GM18499 (cell line): ENCODE measurements around the gene GDPD3.

Source experiments
- ATAC-seq: cut with Tn5 transposase; IDR thresholded peaks from one replicate; pipeline ENCODE4 v1.9.1; 2021; ENCODE audit warnings: moderate number of reproducible peaks; ENCODE audit not compliant: insufficient read depth, unreplicated experiment

GDPD3 gene

DNA sequence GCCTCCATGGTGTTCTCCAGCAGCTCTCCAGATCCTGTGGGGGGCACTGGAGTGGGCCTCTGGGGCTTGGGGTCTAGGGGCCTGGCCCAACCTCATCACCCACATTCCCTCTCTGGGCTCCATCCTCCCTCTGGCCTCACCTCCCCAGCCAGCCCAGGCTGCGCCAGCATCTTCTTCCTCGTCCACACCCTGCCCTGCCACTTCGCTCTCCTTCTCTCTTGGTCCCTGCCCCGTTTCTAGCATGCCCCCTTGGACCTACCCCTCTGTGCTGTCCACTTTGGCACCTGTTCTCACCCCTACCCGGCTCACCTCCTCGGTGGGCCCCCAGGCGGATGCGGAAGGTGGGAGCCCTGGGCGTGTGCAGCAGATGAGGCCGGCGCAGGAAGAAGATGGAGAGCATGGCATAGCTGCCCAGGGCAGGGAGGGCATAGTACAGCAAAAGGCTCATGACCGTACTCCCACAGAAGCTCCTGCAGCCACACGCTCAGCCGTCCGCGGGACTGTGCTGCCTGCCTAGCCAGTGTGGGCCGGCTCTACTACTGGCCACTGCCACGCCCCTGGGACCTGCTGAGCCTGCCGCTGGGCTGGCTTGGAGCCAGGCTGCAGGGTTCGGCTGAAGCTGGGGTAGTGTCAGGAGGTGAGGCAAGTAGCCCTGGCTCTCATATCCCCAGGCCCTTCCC is at the start of gene GDPD3:
Gene GDPD3 (minus strand): TSS at position 507 of the 680 bp plus-strand sequence. CDS start 59 bp downstream, at position 448.
- ATAC-seq = no peak

GRCh38 chr16:30157214-30157613 is 43.9 kb upstream of the GDPD3 start:
- no peak for ATAC-seq

DNA sequence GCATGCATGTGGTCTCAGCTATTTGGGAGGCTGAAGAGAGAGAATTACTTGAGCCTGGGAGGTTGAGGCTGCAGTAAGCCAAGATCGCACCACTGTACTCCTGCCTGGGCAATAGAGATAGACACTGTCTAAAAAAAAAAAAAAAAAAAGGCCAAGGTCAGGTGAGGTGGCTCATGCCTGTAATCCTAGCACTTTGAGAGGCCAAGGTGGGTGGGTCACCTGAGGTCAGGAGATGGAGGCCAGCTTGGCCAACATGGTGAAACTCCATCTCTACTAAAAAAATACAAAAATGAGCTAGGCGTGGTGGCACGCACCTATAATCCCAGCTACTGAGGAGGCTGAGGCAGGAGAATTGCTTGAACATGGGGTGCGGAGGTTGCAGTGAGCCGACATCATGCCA is 41.9 kb upstream of the GDPD3 start:
- no peak for ATAC-seq

GRCh38 chr16:30152517-30152916 is 39.2 kb upstream of the GDPD3 start:
- no peak for ATAC-seq

GRCh38 chr16:30151091-30151490 is 37.8 kb upstream of the GDPD3 start:
- no peak for ATAC-seq

GRCh38 chr16:30149250-30149930 is 36.1 kb upstream of the GDPD3 start:
- no peak for ATAC-seq

DNA sequence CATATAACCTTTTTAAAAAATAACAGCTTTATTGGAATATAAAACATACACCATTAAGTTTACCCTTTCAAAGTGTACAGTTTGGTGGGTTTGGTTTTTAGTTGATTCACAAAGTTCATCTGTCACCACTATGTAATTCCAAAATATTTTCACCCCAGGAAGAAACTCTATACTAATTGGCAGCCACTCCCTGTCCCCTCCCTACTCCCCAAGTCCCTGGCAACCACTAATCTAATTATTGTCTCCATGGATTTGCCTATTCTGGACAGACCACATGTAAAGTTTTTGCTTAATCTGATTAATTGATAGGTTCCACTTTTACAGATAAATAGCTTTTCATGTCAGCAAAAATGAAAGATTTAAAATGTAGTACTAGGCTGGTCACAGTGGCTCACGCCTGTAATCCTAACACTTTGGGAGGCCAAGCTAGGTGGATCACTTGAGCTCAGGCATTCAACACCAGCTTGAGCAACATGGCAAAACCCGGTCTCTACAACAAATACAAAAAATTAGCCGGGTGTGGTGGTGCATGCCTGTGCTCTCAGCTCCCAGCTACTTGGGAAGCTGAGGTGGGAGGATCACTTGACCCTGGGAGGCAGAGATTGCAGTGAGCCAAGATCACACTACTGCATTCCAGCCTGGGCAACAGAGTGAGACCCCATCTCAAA is 34.6 kb upstream of the GDPD3 start:
- no peak for ATAC-seq

- ATAC-seq = no peak
Measured at GRCh38 chr16:30145657-30146056, 32.3 kb upstream of the GDPD3 start.

DNA sequence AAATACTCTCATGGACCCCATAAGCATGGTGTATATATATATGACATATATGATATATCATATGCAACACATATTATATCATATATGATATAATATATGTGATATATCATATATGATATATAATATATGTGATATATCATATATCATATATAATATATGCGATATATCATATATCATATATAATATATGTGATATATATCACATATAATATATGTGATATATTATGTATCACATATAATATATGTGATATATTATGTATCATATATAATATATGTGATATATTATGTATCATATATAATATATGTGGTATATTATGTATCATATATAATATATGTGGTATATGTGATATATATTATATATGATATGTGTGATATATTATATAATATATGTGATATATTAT is 31.6 kb upstream of the GDPD3 start:
- ATAC-seq = no peak

GRCh38 chr16:30144017-30144416 is 30.7 kb upstream of the GDPD3 start:
- ATAC-seq = no peak

GRCh38 chr16:30143347-30143702 is 30.0 kb upstream of the GDPD3 start:
- no peak for ATAC-seq

GRCh38 chr16:30142672-30143346 is 29.5 kb upstream of the GDPD3 start:
- ATAC-seq = no peak

GRCh38 chr16:30141750-30142149 is 28.4 kb upstream of the GDPD3 start:
- ATAC-seq = no peak

DNA sequence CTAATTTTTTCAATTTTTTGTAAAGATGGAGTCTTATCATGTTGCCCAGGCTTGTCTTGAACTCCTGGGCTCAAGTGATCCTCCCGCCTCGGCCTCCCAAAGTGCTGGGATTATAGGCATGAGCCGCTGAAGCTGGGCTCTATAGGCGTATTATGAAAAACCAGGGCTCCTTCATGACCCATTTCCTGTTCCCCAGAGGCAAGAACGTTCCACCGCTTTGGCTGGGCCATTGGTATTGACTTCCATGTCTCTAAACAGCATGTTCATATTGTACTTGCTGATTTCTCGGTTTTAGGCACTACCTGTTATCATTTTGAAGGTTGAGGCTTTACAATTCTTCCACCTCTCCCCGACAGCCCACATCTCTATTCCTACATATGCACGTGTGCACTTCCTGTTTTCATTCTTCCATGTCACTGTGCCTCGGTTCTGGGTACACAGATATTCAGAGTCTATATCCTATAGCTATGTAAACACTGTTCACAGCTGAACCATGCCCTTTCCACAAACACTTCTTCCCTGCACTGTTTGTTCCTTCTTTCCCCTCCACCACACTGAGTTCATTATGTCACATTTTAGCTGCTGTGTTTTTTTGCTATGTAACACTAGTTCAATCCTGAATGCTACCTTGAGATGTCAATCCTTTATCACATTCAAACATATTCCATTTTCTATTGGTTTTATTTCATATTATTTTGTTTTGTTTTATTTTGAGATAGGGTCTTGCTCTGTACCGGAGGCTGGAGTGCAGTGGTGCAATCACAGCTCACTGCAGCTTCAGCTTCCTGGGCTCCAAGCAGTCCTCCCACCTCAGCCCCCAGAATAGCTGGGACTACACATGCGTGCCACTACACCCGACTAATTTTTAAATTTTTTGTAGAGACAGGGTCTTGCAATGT is 26.5 kb upstream of the GDPD3 start:
- no peak for ATAC-seq

GRCh38 chr16:30137897-30138296 is 24.6 kb upstream of the GDPD3 start:
- no peak for ATAC-seq

DNA sequence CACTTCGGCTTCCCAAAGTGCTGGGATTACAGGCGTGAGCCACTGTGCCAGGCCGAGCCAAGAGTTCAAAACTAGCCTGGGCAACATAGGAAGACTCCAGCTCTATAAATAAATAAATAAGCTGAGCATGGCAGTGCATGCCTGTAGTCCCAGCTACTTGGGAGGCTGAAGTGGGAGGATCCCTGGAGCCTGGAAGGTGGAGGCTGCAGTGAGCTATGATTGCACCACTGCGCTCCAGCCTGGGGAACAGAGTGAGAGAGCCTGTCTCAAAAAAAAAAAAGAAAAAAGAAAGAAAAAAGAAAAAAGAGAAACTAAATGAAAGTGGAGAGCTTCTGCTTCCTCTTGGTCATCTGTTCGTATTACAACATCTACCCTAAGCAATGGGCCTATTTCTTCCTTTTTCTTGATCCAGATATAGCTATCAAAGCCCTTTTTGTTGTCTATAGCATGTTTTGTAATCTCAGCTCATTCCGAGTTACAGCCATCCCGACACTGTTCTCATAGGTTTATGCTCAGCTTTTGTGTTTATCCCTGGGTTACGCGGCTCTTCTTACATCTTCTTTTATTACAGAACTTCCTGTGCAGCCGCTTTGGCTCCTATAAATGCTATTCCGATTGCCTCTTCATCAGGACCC is 23.8 kb upstream of the GDPD3 start:
- ATAC-seq = no peak

DNA sequence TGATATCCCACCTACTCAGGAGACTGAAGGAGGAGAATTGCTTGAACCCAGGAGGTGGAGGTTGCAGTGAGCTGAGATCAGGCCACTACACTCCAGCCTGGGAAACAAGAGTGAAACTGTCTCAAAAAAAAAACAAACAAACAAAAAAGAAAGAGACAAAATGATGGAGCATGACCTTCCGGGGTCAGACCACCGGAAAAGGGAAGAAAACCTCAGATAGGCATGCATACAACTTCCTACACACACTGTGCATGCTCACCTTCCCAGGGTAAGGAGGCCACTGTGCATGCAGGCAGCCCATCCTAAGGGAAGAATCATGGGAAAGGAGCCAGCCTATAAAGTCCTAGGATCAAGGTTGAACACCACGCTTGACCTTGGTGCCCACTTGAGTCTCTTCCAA is 19.3 kb upstream of the GDPD3 start:
- ATAC-seq = no peak

DNA sequence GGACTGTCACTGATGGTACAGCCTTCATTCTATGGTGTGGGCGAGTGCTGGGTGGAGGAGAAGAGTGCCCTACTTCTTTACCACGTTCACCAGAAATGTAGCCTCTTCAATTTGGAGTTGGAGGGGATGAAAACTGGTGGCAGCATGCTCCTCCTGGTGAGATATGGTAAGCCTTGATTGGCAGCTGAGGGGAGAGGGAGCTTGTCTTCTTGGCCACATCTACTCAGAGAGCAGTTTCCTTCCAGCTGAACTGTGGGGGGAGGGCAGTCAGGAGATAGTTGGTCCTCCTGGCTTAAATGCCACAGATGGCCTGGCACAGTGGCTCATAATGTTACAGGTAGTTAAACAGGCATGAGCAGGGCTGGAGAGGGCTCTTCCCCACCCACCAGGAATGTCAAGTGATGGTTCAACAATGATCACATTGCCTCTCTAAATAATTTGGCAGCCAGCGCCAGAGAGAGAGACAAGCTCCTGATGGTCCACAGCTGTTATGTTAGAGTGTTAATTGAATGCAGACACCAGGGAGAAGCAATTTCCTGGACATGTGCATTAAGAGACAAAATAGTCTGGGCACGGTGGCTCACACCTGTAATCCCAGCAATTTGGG is 18.6 kb upstream of the GDPD3 start:
- ATAC-seq = no peak

DNA sequence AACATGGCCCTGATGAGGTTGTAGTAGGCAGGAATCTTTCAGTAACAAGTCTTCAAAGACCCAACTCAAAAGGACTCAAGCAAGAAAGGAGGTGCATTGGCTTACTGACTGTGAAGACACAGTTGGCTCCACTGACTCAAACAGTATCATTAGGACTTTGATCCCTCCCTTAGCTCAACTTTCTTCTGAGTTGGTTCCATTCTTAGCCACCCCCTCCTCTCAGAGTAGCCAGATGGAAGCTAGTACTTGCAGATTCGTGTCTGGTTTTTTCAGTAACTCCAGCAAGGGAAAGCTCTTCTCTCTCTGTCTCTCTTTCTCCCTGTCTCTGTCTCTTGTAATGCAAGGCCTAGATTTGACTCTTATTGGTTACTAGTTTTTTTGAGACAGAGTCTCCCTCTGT is 14.7 kb upstream of the GDPD3 start:
- ATAC-seq = no peak
